ENCODE results near the gene FLNA. TPM values are rescaled to one million over a fixed set of nuclear protein-coding genes. Genes with fewer than 3 reads are reported as not detected.

FLNA gene
- total and polyA plus RNA-seq, 10 of the 15 experiments (the other 5 are each of a cell fraction or from before 2014, with no cell fraction given), result 5.1 to 643 (median 171) TPM

DNA sequence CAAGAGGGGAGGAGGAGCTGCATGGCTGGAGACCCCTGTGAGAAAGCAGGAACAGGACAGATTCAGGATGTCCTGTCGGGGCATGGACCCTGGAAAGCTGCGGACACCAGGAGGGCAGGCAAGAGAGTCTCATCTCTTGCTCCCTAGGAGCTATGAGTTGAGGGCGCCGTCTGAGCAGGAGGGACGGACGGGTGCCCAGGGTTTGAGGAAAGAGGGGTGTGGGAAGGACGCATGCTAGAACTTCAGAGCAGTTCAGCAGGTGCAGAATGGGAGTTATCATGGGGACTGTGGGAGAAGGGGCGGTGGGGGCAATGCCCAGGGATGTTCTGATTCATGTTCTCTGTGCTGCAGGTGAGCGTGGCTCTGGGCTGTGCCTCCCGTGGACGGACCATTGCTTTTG lies 54.0 kb downstream of the FLNA start:
- H3K9me3 ChIP-seq (replicated peaks; ENCODE audit: control insufficient read depth, insufficient read depth, low read length), result no peaks in the 10 kb centered on the region
- H2AFZ ChIP-seq (ENCODE audit: control insufficient read depth, low read depth, low read length), result no peak overlapping the region
- no peaks in the 10 kb centered on the region for H3K79me2 ChIP-seq (ENCODE audit: control insufficient read depth, insufficient read depth, low read length)
- H3K36me3 ChIP-seq (ENCODE audit: control insufficient read depth in 2 of 2, insufficient read depth in 2 of 2, low read length in 1 of 2), result no peaks in the 10 kb centered on the region
- POLR2A ChIA-PET, result no interaction called here
- no peaks in the 10 kb centered on the region for H4K20me1 ChIP-seq (ENCODE audit: control insufficient read depth, insufficient read depth)
- WGBS (ENCODE audit: insufficient coverage, insufficient replicate concordance, low lambda C conversion rate, missing lambda C conversion rate), result 70% methylated on average over 11 of the region's 11 CpGs
- H3K9ac ChIP-seq (ENCODE audit: control insufficient read depth, insufficient read depth, low read length), result no peak overlapping the region
- H3K27ac ChIP-seq (ENCODE audit: control insufficient read depth, insufficient read depth), result no peak overlapping the region
- SMC1A ChIA-PET (ENCODE audit: uncharacterized antibody, unreplicated experiment), result no interaction called here
- in situ Hi-C loops (cut with MboI), result loop anchor here (25.0 kb wide), 1 partner anchor 183 kb away; the partner anchor contains the start of gene OPN1LW
- H3K27me3 ChIP-seq (replicated peaks in 1 of 2; ENCODE audit: control insufficient read depth in 2 of 2, insufficient read depth in 2 of 2, low read length in 1 of 2), result no peaks in the 10 kb centered on the region
- RAD21 ChIA-PET (ENCODE audit: unreplicated experiment), result no interaction called here
- no peak for DNase-seq (ENCODE audit: low read depth, low spot score)
- no peak overlapping the region for H3K4me2 ChIP-seq (ENCODE audit: control insufficient read depth, insufficient read depth)
- H3K4me3 ChIP-seq, result no peak overlapping the region
- H3K4me1 ChIP-seq (ENCODE audit: control insufficient read depth, insufficient read depth, low read length), result peaks cover 16% of the 10 kb centered on the region
- intact Hi-C loops (cut with micrococcal nuclease; ENCODE audit: unreplicated experiment), result no loop called here
- FAIRE-seq, result no peak
- CTCF ChIA-PET, result interaction anchor here (0.6 kb wide), 1 partner anchor 535 kb away, joined by 3 read pairs; no protein-coding TSS in a partner anchor
- no peak for ATAC-seq
- no peak for TF ChIP-seq ASH2L (IDR thresholded peaks at IDR 0.05; ENCODE audit: borderline replicate concordance, low read depth)
- no peak for TF ChIP-seq NFYA (IDR thresholded peaks at IDR 0.05; ENCODE audit: borderline replicate concordance, low read depth, low read length)
- no peak for TF ChIP-seq GATAD2B (conservative IDR thresholded peaks at IDR 0.05; ENCODE audit: low read depth)
- TF ChIP-seq NFXL1 (IDR thresholded peaks at IDR 0.05; ENCODE audit: borderline replicate concordance), result no peak
- TF ChIP-seq CREM (IDR thresholded peaks at IDR 0.05; ENCODE audit: low read depth), result no peak
- TF ChIP-seq SIX5 (IDR thresholded peaks at IDR 0.05; ENCODE audit: low read depth, low read length, severe bottlenecking), result no peak
- TF ChIP-seq CEBPZ (IDR thresholded peaks at IDR 0.05; ENCODE audit: low read depth, low read length), result no peak
- TF ChIP-seq CUX1 (IDR thresholded peaks at IDR 0.05; ENCODE audit: insufficient replicate concordance, low read depth, low read length), result no peak
- no peak for TF ChIP-seq MEF2A (IDR thresholded peaks at IDR 0.05; ENCODE audit: insufficient read depth, low read depth, low read length)
- TF ChIP-seq HCFC1 (IDR thresholded peaks at IDR 0.05; ENCODE audit: low read length), result no peak
- no peak for TF ChIP-seq SUZ12 (IDR thresholded peaks at IDR 0.05; ENCODE audit: unreplicated experiment)
- no peak for TF ChIP-seq KLF5 (IDR thresholded peaks at IDR 0.05; ENCODE audit: partially characterized antibody)
- no peak for TF ChIP-seq MLLT1 (IDR thresholded peaks at IDR 0.05)
- BruUV-seq (replicated peaks), result no TSS peak

All from GM12878 (cell line).